Endometrium (tissue), 2 donors: Measurements from ENCODE around the gene FMNL3.
"Not testable (repeated sequence)": the region's sequence is repeated elsewhere in the genome, so short reads cannot be mapped to it uniquely, and the experiment has no call there.

Experiments used
- FAIRE-seq: peaks from 2 replicates; lab custom pipeline; 2012; peaks lifted over from hg19 to GRCh38; lab: Jason Lieb, UNC
- donor health status: control.
- donor health status: control.

The FMNL3 gene

GRCh38 chr12:49707128-49707811 lies at the start of gene FMNL3:
FMNL3 (minus strand) TSS chr12:49707405; CDS start chr12:49707180, 225 bp downstream.
- no peak for FAIRE-seq

GRCh38 chr12:49750996-49751393 lies 43.8 kb upstream of the FMNL3 start:
- no peak for FAIRE-seq

- no peak for FAIRE-seq
These were observed 43.1 kb upstream of the FMNL3 start for GRCh38 chr12:49750027-49750995.

GRCh38 chr12:49748800-49749199 lies 41.6 kb upstream of the FMNL3 start:
- FAIRE-seq: no peak

- no peak for FAIRE-seq
These were observed 41.1 kb upstream of the FMNL3 start for GRCh38 chr12:49748306-49748705.

GRCh38 chr12:49744363-49744885 lies 37.2 kb upstream of the FMNL3 start:
- FAIRE-seq: no peak

GRCh38 chr12:49741882-49742620 lies 34.8 kb upstream of the FMNL3 start:
- FAIRE-seq: no peak

GRCh38 chr12:49740930-49741881 lies 34.0 kb upstream of the FMNL3 start, which contains the start of gene TMBIM6:
TMBIM6 (plus strand) TSS chr12:49741557; CDS start chr12:49752494, 10,937 bp downstream.
- peak; percentile 99 for FAIRE-seq

GRCh38 chr12:49740277-49740676 lies 33.1 kb upstream of the FMNL3 start:
- not testable (repeated sequence) for FAIRE-seq

- FAIRE-seq: not testable (repeated sequence)
These were observed 31.5 kb upstream of the FMNL3 start for GRCh38 chr12:49738721-49739120.

GRCh38 chr12:49734900-49735299 lies 27.7 kb upstream of the FMNL3 start:
- FAIRE-seq: not testable (repeated sequence)

- no peak for FAIRE-seq
These were observed 26.2 kb upstream of the FMNL3 start for GRCh38 chr12:49733219-49734017.

GRCh38 chr12:49730568-49731101 lies 23.4 kb upstream of the FMNL3 start:
- FAIRE-seq: no peak

- FAIRE-seq: no peak
These were observed 22.8 kb upstream of the FMNL3 start for GRCh38 chr12:49730050-49730449.

- FAIRE-seq: no peak
These were observed 21.2 kb upstream of the FMNL3 start for GRCh38 chr12:49728446-49728845.

GRCh38 chr12:49721355-49721754 lies 14.2 kb upstream of the FMNL3 start:
- not testable (repeated sequence) for FAIRE-seq

GRCh38 chr12:49720214-49720613 lies 13.0 kb upstream of the FMNL3 start:
- no peak for FAIRE-seq

- FAIRE-seq: not testable (repeated sequence)
These were observed 10.6 kb upstream of the FMNL3 start for GRCh38 chr12:49717800-49718199.

GRCh38 chr12:49716553-49716952 lies 9.3 kb upstream of the FMNL3 start:
- no peak for FAIRE-seq

- not testable (repeated sequence) for FAIRE-seq
These were observed 6.7 kb upstream of the FMNL3 start for GRCh38 chr12:49713952-49714351.
